GM19035 (cell line): ENCODE results near the gene MPC1.
A peak's percentile ranks its signal among the peaks of the same experiment; 100 is the strongest.
"Not testable (repeated sequence)": the region's sequence is repeated elsewhere in the genome, so short reads cannot be mapped to it uniquely, and the experiment has no call there.

ENCODE experiments used
- ATAC-seq: cut with Tn5 transposase; IDR thresholded peaks from one replicate; pipeline ENCODE4 v1.9.1; 2021; ENCODE audit not compliant: unreplicated experiment

MPC1 gene

GRCh38 chr6:166408936-166409755 lies 26.4 kb upstream of the MPC1 start:
- ATAC-seq, result no peak

DNA sequence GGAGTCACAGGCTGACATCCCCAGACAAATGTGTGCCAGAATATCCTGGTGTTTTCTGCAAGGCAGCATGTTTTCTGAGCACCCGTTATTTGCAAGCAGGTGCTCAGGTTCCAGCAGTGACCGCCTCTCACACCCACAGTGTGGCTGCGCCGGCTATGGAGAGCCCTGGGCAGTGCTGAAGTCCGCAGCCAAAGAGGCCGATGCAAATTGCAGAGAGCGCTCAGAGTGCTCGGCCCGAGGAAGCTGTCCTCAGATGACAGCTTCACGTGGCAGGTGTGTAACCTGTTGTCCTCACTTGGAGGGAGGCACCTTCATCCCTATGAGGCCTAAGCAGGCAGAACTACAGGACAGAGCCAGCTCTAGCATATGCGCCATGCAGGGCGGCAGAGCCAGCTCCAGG lies 23.5 kb upstream of the MPC1 start:
- no peak for ATAC-seq

GRCh38 chr6:166405386-166405785 lies 22.6 kb upstream of the MPC1 start:
- no peak for ATAC-seq

DNA sequence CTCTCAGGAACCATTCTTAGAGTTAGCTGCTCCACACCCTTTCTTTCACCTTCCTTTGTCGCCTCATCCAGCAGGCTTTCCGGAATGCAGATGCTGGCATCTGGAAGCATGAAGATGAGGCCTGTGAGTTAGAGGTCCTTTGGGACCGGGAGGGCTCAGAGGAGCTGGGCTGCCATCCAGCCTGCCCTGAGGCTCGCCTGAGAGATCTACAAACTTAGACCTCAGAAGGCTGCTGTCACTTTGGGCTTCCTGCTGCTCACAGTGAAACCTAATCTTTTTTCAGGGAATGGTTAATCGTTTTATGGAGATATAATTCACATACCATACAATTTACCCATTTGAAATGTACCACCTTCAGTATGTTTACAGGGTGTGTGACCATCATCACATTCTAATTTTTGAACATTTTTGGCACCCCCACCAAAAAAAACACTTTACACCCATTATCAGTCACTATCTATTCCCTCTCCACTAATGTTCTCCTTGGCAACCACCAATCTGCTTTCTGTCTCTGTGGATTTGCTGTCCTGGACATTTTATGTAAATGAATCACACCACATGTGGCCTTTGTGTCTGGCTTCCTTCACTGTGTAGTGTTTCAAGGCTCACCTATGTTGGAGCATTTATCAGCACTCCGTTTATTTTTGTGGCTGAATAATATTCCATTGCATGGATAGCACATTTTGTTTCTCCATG lies 20.0 kb upstream of the MPC1 start:
- ATAC-seq, result no peak

DNA sequence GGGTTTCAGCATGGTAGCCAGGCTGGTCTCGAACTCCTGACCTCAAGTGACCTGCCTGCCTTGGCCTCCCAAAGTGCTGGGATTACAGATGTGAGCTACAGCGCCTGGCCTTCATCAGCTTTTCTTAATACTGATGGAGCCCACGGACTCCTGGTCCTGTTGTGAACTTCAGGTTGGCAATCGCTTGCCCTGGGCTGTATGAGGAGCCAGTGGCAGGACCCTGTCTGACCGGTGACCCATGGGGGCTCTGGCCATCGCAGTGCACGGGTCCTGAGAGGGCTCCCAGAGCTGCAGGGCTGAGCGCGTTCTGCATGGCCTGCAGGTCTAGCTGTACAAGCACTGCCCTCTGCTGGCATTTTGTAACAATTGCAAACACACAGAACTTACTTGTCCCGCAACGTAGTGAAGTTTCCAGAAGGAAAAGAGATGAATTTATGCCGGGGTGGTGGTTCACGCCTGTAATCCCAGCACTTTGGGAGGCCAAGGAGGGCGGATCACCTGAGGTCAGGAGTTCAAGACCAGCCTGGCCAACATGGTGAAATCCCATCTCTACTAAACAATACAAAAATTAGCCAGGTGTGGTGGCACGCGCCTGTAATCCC lies 18.0 kb upstream of the MPC1 start:
- peak; percentile 89 for ATAC-seq

- no peak for ATAC-seq
These were observed 17.4 kb upstream of the MPC1 start for GRCh38 chr6:166400181-166400580.

DNA sequence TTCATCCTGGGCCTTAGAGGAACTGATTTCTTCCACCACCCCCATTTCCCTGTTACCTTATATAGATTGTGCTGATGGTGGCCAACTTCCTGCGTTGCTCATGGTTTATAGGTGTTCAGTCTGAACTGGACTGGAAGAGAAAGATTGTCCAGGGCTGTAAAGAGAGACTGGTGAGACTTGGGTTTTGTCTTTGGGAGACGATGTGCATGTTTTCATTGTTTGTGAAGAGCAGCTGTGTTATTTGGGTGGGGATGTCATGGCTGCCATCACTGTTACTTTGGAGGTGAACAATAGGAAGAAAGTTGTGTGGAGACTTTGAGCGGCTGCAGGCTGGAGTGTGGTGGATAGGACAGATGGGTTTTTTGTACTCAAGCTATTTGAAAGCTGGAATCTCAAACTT lies 15.6 kb upstream of the MPC1 start:
- no peak for ATAC-seq

- ATAC-seq, result no peak
These were observed 15.1 kb upstream of the MPC1 start for GRCh38 chr6:166397849-166398248.

GRCh38 chr6:166395778-166396177 lies 13.0 kb upstream of the MPC1 start:
- no peak for ATAC-seq

- ATAC-seq, result no peak
These were observed 12.6 kb upstream of the MPC1 start for GRCh38 chr6:166395351-166395750.

DNA sequence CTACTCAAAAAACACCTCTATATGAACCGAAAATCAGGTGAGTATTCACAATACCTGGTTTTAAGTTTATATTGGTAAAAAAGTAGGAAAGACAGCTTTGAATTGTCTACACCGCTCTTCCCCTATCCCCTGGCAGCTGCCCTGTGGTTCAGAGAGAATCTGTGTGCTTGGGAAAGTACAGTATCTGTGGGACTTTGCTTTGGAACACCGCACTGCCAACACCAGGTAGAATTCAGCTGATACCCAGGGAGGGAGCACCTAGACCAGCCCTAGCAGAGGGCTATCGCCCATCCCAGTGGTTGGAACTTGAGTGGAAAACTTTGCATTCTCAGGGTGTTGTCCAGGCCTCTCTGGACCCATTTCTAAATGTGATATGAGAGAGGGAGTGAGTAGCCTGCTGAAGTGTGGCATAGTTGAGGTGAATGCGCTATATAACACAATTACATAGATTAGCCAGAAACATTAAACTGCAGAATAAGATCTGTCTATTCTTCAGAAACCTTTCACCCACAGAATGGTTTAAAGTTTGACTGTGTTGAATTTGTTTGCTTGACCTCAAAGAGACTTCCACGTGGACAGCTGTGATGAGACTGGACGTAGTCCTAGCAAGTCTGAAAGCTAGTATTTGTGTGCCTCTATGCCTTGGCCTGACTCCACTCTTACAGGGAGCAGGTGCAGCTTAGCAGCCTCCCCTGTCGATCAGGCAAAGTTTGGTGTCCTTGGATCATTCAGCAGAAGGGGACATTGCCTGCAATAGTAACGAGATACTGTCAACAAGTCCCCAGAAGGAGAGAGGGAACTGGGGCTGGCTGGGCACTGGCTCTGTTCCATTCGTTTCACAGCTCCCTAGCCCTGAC lies 11.5 kb upstream of the MPC1 start:
- no peak for ATAC-seq

- ATAC-seq, result no peak
These were observed 10.7 kb upstream of the MPC1 start for GRCh38 chr6:166393535-166393823.

GRCh38 chr6:166392755-166393534 lies 10.2 kb upstream of the MPC1 start:
- not testable (repeated sequence) for ATAC-seq

DNA sequence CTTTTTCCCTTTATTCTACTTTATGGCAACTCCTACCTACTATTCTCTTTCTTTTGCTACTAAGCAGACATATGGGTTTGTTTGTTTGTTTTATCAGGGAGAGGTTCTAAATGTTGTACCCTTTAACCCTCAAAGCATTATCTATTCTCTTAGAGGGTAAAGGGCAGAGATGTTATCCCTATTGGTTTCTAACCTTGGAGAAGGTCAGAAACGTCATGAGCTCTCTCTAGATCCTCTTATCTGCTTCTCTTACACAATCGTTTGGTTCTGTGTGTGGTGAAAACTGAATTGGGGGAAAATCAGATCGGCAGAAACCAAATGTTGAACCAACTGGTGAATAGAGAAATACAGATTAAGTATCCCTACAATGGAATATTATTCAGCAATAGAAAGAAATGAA lies 6.4 kb upstream of the MPC1 start:
- ATAC-seq, result no peak

- no peak for ATAC-seq
These were observed 5.7 kb upstream of the MPC1 start for GRCh38 chr6:166388290-166389004.

GRCh38 chr6:166387642-166388289 lies 5.0 kb upstream of the MPC1 start:
- ATAC-seq, result no peak

- ATAC-seq, result not testable (repeated sequence)
These were observed 4.4 kb upstream of the MPC1 start for GRCh38 chr6:166387098-166387497.

DNA sequence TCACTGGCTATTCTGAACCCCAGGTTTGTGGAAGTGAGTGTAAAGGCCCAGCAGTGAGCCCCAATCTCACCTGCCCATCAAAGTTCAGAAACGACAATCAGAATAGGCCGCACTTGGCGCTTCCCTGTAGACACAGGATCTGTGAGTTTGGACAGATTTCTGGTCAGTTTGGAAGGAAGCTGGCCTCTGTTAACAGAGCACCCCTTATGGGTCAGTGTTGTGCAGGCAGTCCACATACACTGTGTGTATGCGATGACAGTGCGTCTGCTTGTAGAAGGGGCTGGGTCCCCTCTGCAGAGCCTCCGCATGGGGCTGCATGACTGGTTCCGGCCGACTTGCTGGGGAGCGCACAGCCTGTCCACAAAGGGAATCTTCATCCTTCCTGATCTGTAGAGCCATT lies 3.4 kb upstream of the MPC1 start:
- no peak for ATAC-seq

GRCh38 chr6:166383802-166384363 lies 1.1 kb upstream of the MPC1 start:
- not testable (repeated sequence) for ATAC-seq
